GM12878 (cell line): ENCODE results near the gene HAUS6.

Experiments
- EGR1 ChIP-seq, 2 experiments: IDR thresholded peaks; 1 replicate in 1 of 2; 2 replicates in 1 of 2; pipeline ENCODE4 v1.6.1; 2011 to 2012; ENCODE audit warnings: low read depth in 2 of 2, low read length in 2 of 2, borderline replicate concordance in 1 of 2, mild to moderate bottlenecking in 1 of 2, moderate library complexity in 1 of 2
- EP300 ChIP-seq, 2 experiments: fragments of 150-350 bp in 1 of 2; IDR thresholded peaks; 2 replicates each; pipeline ENCODE4 v1.6.1; 2011 to 2012; ENCODE audit warnings: low read depth in 2 of 2, low read length in 2 of 2, borderline replicate concordance in 1 of 2, improper control_type of control experiment in 1 of 2, inconsistent platforms in 1 of 2; ENCODE audit not compliant: control insufficient read depth in 1 of 2
- POLR2A ChIP-seq: IDR thresholded peaks from 2 replicates; pipeline ENCODE4 v1.6.1; 2011; ENCODE audit warnings: low read depth, mild to moderate bottlenecking, low read length
- POLR2AphosphoS5 ChIP-seq: IDR thresholded peaks from 2 replicates; pipeline ENCODE4 v1.6.1; 2011; ENCODE audit warnings: mild to moderate bottlenecking, low read length, inconsistent platforms
- POU2F2 ChIP-seq: IDR thresholded peaks from 3 replicates; pipeline ENCODE4 v1.6.1; 2011; ENCODE audit warnings: low read depth, mild to moderate bottlenecking, low read length, borderline replicate concordance
- RAD51 ChIP-seq: fragments of 450-650 bp; IDR thresholded peaks from 2 replicates; pipeline ENCODE4 v1.6.1; 2016; ENCODE audit warnings: moderate library complexity, mild to moderate bottlenecking, inconsistent platforms
- SRF ChIP-seq, 2 experiments: IDR thresholded peaks; 2 replicates each; pipeline ENCODE4 v1.6.1; 2011; ENCODE audit warnings: low read depth in 2 of 2, low read length in 2 of 2, mild to moderate bottlenecking in 1 of 2, moderate library complexity in 1 of 2
- TF ChIP-seq, protein P1 (sequence below), 3 experiments: IDR thresholded peaks in 2 of 3; conservative IDR thresholded peaks in 1 of 3; 2 replicates each; pipeline ENCODE4 v1.5.1; 2011; ENCODE audit warnings: low read depth in 3 of 3, low read length in 3 of 3, mild to moderate bottlenecking in 3 of 3, control low read depth in 2 of 3, moderate library complexity in 2 of 3, inconsistent platforms in 1 of 3, mixed read lengths in 1 of 3; ENCODE audit not compliant: control insufficient read depth in 2 of 3, insufficient read depth in 1 of 3; ENCODE audit errors: extremely low read depth in 1 of 3

DNA sequence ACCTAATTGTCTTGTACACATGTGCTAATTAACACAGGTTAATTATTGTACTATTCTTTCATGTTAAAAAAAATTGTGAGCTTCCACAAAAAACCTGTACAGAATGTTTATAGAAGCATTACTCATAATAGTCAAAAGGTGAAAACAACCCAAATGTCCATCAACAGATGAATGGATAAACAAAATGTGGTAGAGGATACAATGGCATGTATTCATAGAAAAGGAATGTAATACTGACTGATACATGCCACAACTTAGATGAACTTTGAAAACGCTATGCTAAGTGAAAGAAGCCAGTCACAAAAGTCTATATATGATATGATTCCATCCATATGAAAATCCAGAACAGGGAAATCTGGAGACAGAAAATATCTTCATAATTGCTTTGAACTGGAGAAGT, 27.9 kb downstream of the HAUS6 start:
- TF ChIP-seq RAD51 = no peak
- no peak for TF ChIP-seq POLR2A
- TF ChIP-seq EP300 (IDR thresholded peaks at IDR 0.05; ENCODE audit: borderline replicate concordance in 1 of 2, control insufficient read depth in 1 of 2, low read depth in 2 of 2, low read length in 2 of 2) = no peak
- no peak for TF ChIP-seq POLR2AphosphoS5
- TF ChIP-seq POU2F2 = no peak
- TF ChIP-seq, protein P1, sequence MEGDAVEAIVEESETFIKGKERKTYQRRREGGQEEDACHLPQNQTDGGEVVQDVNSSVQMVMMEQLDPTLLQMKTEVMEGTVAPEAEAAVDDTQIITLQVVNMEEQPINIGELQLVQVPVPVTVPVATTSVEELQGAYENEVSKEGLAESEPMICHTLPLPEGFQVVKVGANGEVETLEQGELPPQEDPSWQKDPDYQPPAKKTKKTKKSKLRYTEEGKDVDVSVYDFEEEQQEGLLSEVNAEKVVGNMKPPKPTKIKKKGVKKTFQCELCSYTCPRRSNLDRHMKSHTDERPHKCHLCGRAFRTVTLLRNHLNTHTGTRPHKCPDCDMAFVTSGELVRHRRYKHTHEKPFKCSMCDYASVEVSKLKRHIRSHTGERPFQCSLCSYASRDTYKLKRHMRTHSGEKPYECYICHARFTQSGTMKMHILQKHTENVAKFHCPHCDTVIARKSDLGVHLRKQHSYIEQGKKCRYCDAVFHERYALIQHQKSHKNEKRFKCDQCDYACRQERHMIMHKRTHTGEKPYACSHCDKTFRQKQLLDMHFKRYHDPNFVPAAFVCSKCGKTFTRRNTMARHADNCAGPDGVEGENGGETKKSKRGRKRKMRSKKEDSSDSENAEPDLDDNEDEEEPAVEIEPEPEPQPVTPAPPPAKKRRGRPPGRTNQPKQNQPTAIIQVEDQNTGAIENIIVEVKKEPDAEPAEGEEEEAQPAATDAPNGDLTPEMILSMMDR (IDR thresholded peaks at IDR 0.05 in 2 of 3, conservative IDR thresholded peaks at IDR 0.05 in 1 of 3; ENCODE audit: control insufficient read depth in 2 of 3, extremely low read depth in 1 of 3, insufficient read depth in 1 of 3, low read depth in 3 of 3, low read length in 3 of 3) = no peak
- TF ChIP-seq SRF (IDR thresholded peaks at IDR 0.05; ENCODE audit: low read depth in 2 of 2, low read length in 2 of 2) = no peak
- TF ChIP-seq EGR1 (IDR thresholded peaks at IDR 0.05; ENCODE audit: borderline replicate concordance in 1 of 2, low read depth in 2 of 2, low read length in 2 of 2) = no peak
